Osteocyte (in vitro differentiated cells): ENCODE measurements around the gene POLDIP2. TPM values are rescaled to one million over a fixed set of nuclear protein-coding genes. Genes with fewer than 3 reads are reported as not detected.
"Not testable (repeated sequence)": the region's sequence is repeated elsewhere in the genome, so short reads cannot be mapped to it uniquely, and the experiment has no call there.

Source experiments
- DNase-seq: peaks from one replicate; pipeline ENCODE4 v3.0.0; 2021; ENCODE audit warnings: mixed read lengths; ENCODE audit not compliant: unreplicated experiment; ENCODE audit errors: extremely low spot score
- H3K27ac Mint-ChIP-seq: one replicate; pipeline ENCODE4 v1.8.0; 2021; ENCODE audit warnings: mild to moderate bottlenecking, mixed read lengths; ENCODE audit not compliant: unreplicated experiment
- H3K27me3 Mint-ChIP-seq: one replicate; pipeline ENCODE4 v1.8.0; 2021; ENCODE audit warnings: mixed read lengths; ENCODE audit not compliant: unreplicated experiment
- H3K36me3 Mint-ChIP-seq: one replicate; pipeline ENCODE4 v1.8.0; 2021; ENCODE audit warnings: mixed read lengths; ENCODE audit not compliant: unreplicated experiment
- H3K4me1 Mint-ChIP-seq: one replicate; pipeline ENCODE4 v1.8.0; 2021; ENCODE audit warnings: mixed read lengths; ENCODE audit not compliant: unreplicated experiment
- H3K4me3 Mint-ChIP-seq: one replicate; pipeline ENCODE4 v1.8.0; 2021; ENCODE audit warnings: mild to moderate bottlenecking, moderate library complexity, mixed read lengths; ENCODE audit not compliant: unreplicated experiment
- H3K9me3 Mint-ChIP-seq: one replicate; pipeline ENCODE4 v1.8.0; 2021; ENCODE audit warnings: mixed read lengths; ENCODE audit not compliant: unreplicated experiment
- CTCF ChIP-seq: fragments of 200-600 bp; sonication (generic); IDR thresholded peaks from 2 replicates; pipeline ENCODE4 v1.5.0; 2021; ENCODE audit warnings: antibody characterized with exemption, mild to moderate bottlenecking, moderate library complexity
- total RNA-seq: library from RNA; stranded (reverse); gene quantifications from 2 replicates; pipeline ENCODE4 v1.2.1, GENCODE V29; 2021

The POLDIP2 gene
- total RNA-seq, 1 donor from 2014 or later: 79.8 TPM

GRCh38 chr17:28341516-28341915 lies 15.8 kb downstream of the POLDIP2 start:
- Mint-ChIP-seq H3K27me3 (no peaks in the 10 kb centered on the region), H3K4me3 (no peak overlapping the region), H3K27ac (no peak overlapping the region), H3K36me3 (peaks cover 24% of the 10 kb centered on the region), H3K9me3 (no peaks in the 10 kb centered on the region), H3K4me1 (peaks cover 29% of the 10 kb centered on the region)
- TF ChIP-seq CTCF: no peak
- DNase-seq: no peak

- no peak for TF ChIP-seq CTCF
- no peak overlapping the region for H3K27ac Mint-ChIP-seq
- H3K9me3 Mint-ChIP-seq: no peaks in the 10 kb centered on the region
- H3K27me3 Mint-ChIP-seq: no peaks in the 10 kb centered on the region
- no peak for DNase-seq
- peaks cover 18% of the 10 kb centered on the region for H3K36me3 Mint-ChIP-seq
- no peak overlapping the region for H3K4me3 Mint-ChIP-seq
- H3K4me1 Mint-ChIP-seq: peaks cover 27% of the 10 kb centered on the region
These were observed 17.0 kb downstream of the POLDIP2 start for GRCh38 chr17:28340374-28340773.

GRCh38 chr17:28339431-28339830 lies 17.9 kb downstream of the POLDIP2 start:
- no peak for TF ChIP-seq CTCF
- no peaks in the 10 kb centered on the region for H3K9me3 Mint-ChIP-seq
- no peak overlapping the region for H3K27ac Mint-ChIP-seq
- peaks cover 16% of the 10 kb centered on the region for H3K36me3 Mint-ChIP-seq
- DNase-seq: no peak
- no peak overlapping the region for H3K4me3 Mint-ChIP-seq
- no peaks in the 10 kb centered on the region for H3K27me3 Mint-ChIP-seq
- peaks cover 33% of the 10 kb centered on the region for H3K4me1 Mint-ChIP-seq

GRCh38 chr17:28338769-28339212 lies 18.5 kb downstream of the POLDIP2 start:
- H3K4me1 Mint-ChIP-seq: peaks cover 39% of the 10 kb centered on the region
- peak overlapping the region; percentile 98 for H3K27ac Mint-ChIP-seq
- peaks cover 16% of the 10 kb centered on the region for H3K36me3 Mint-ChIP-seq
- not testable (repeated sequence) for H3K27me3 Mint-ChIP-seq, DNase-seq, H3K9me3 Mint-ChIP-seq
- peak overlapping the region; percentile 32 for H3K4me3 Mint-ChIP-seq

- no peak for TF ChIP-seq CTCF
- H3K4me1 Mint-ChIP-seq: peaks cover 45% of the 10 kb centered on the region
- H3K27me3 Mint-ChIP-seq: no peaks in the 10 kb centered on the region
- no peak for DNase-seq
- peak overlapping the region; percentile 32 for H3K4me3 Mint-ChIP-seq
- H3K36me3 Mint-ChIP-seq: peaks cover 16% of the 10 kb centered on the region
- no peaks in the 10 kb centered on the region for H3K9me3 Mint-ChIP-seq
- H3K27ac Mint-ChIP-seq: peak overlapping the region; percentile 98
These were observed 19.1 kb downstream of the POLDIP2 start for GRCh38 chr17:28338056-28338768.
